ENCODE data around the gene DTX3. TPM values are rescaled to one million over a fixed set of nuclear protein-coding genes. Genes with fewer than 3 reads are reported as not detected.

The DTX3 gene
- total RNA-seq, 1 experiment from 2014 or later = 0.37 TPM

DNA sequence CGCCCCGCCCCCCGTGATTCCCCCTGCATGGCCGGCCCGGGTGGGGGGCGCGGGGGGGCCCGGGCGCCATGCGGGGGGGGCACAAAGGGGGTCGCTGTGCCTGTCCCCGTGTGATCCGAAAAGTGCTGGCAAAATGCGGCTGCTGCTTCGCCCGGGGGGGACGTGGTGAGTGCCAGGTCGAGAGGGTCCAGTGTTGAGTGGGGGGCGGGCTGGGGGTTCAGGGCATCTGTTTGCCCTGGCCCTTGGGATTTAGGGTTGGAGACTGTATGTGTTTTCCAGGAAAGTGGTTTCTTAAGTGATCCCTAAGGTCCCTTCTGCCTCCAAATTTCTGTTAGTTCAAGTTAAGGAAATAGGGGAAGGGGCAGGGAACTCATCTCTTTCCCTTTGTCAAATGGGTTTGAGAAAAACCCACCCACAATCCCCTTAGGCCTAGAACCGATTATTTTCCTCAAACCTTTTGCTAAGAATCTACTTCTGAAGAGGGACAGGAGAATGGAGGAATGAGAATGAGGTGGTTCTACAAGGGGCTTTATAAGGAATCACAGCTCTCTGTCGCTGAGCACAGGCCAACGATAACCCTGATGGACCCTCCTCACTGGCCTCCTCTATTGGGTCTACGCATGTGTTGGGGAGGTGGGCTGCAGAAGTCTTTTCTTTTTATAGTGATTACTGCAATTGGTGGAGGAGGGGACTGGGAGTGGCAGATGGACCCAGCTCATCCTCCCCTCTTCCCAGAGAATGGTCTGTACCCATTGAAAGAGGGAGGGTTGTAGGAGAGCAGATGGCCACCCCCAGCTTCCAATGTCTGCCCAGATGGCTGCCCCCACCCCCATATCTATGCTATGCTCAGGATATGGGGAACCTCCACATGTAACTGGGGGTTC, 7.4 kb downstream of the DTX3 start:
- Histone ChIP-seq H3K4me3 (replicated peaks in 1 of 2; ENCODE audit: low read depth in 1 of 2, low read length in 2 of 2) (peak overlapping the region in 1 of 2 experiments; percentile 53; a peak in 3 of 4 replicates), H4K20me1 (ENCODE audit: insufficient read depth) (no peaks in the 10 kb centered on the region), H3K9me2 (ENCODE audit: insufficient read depth) (no peaks in the 10 kb centered on the region), H3K27me3 (ENCODE audit: insufficient read depth, low read length) (no peaks in the 10 kb centered on the region), H3K79me2 (ENCODE audit: insufficient read depth, low read length) (no peaks in the 10 kb centered on the region), H3K4me2 (ENCODE audit: low read length) (peak overlapping the region; percentile 64), H3K27ac (ENCODE audit: low read depth, low read length) (no peak overlapping the region), H3K4me1 (ENCODE audit: control insufficient read depth in 1 of 2, insufficient read depth in 2 of 2, low read length in 2 of 2) (peaks cover 0 to 9% of the 10 kb centered on the region in 2 experiments; a peak in 1 of 4 replicates), H3K9me3 (ENCODE audit: control insufficient read depth in 1 of 2, insufficient read depth in 1 of 2, low read depth in 1 of 2, low read length in 2 of 2) (no peaks in the 10 kb centered on the region), H2AFZ (ENCODE audit: low read depth, low read length, poor library complexity, severe bottlenecking) (no peak overlapping the region), H3K9ac (ENCODE audit: low read length) (peak overlapping the region; percentile 47; the same call in 1 of the 2 replicates), H3K36me3 (ENCODE audit: control insufficient read depth in 1 of 2, insufficient read depth in 2 of 2, low read length in 2 of 2) (no peaks in the 10 kb centered on the region)
- TF ChIP-seq POLR2AphosphoS5 (IDR thresholded peaks at IDR 0.05; ENCODE audit: low read depth, low read length) (no peak), ZFX (IDR thresholded peaks at IDR 0.05) (no peak), CTCF (IDR thresholded peaks at IDR 0.05 in 2 of 3, conservative IDR thresholded peaks at IDR 0.05 in 1 of 3; ENCODE audit: borderline replicate concordance in 1 of 3, insufficient read depth in 1 of 3, low read depth in 2 of 3, low read length in 2 of 3) (no peak), YY1 (IDR thresholded peaks at IDR 0.05; ENCODE audit: extremely low read depth, insufficient replicate concordance, low read depth, low read length) (no peak), JUND (IDR thresholded peaks at IDR 0.05) (no peak), CEBPB (IDR thresholded peaks at IDR 0.05; ENCODE audit: low read depth) (no peak), POLR2A (IDR thresholded peaks at IDR 0.05; ENCODE audit: borderline replicate concordance, extremely low read depth, insufficient read depth, insufficient read length) (no peak), SRF (IDR thresholded peaks at IDR 0.05; ENCODE audit: low read depth) (no peak)
- TF ChIP-seq, protein P1, sequence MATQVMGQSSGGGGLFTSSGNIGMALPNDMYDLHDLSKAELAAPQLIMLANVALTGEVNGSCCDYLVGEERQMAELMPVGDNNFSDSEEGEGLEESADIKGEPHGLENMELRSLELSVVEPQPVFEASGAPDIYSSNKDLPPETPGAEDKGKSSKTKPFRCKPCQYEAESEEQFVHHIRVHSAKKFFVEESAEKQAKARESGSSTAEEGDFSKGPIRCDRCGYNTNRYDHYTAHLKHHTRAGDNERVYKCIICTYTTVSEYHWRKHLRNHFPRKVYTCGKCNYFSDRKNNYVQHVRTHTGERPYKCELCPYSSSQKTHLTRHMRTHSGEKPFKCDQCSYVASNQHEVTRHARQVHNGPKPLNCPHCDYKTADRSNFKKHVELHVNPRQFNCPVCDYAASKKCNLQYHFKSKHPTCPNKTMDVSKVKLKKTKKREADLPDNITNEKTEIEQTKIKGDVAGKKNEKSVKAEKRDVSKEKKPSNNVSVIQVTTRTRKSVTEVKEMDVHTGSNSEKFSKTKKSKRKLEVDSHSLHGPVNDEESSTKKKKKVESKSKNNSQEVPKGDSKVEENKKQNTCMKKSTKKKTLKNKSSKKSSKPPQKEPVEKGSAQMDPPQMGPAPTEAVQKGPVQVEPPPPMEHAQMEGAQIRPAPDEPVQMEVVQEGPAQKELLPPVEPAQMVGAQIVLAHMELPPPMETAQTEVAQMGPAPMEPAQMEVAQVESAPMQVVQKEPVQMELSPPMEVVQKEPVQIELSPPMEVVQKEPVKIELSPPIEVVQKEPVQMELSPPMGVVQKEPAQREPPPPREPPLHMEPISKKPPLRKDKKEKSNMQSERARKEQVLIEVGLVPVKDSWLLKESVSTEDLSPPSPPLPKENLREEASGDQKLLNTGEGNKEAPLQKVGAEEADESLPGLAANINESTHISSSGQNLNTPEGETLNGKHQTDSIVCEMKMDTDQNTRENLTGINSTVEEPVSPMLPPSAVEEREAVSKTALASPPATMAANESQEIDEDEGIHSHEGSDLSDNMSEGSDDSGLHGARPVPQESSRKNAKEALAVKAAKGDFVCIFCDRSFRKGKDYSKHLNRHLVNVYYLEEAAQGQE (IDR thresholded peaks at IDR 0.05; ENCODE audit: low read depth) = no peak
- TF ChIP-seq, protein P2, sequence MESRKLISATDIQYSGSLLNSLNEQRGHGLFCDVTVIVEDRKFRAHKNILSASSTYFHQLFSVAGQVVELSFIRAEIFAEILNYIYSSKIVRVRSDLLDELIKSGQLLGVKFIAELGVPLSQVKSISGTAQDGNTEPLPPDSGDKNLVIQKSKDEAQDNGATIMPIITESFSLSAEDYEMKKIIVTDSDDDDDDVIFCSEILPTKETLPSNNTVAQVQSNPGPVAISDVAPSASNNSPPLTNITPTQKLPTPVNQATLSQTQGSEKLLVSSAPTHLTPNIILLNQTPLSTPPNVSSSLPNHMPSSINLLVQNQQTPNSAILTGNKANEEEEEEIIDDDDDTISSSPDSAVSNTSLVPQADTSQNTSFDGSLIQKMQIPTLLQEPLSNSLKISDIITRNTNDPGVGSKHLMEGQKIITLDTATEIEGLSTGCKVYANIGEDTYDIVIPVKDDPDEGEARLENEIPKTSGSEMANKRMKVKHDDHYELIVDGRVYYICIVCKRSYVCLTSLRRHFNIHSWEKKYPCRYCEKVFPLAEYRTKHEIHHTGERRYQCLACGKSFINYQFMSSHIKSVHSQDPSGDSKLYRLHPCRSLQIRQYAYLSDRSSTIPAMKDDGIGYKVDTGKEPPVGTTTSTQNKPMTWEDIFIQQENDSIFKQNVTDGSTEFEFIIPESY (IDR thresholded peaks at IDR 0.05; ENCODE audit: extremely low read depth, insufficient replicate concordance, low read length) = no peak
- TF ChIP-seq, protein P3, sequence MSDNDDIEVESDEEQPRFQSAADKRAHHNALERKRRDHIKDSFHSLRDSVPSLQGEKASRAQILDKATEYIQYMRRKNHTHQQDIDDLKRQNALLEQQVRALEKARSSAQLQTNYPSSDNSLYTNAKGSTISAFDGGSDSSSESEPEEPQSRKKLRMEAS (IDR thresholded peaks at IDR 0.05) = no peak
- DNase-seq (ENCODE audit: low read depth, low spot score) (no peak), ATAC-seq (no peak)
- BruUV-seq (replicated peaks) = TSS peak; percentile 77
- CTCF ChIA-PET = interaction anchor here (2.0 kb wide), 1 partner anchor 28 kb away, joined by 7 read pairs; no protein-coding TSS in a partner anchor
- intact Hi-C loops (cut with micrococcal nuclease) = no loop called here
- POLR2A ChIA-PET = no interaction called here
- RAD21 ChIA-PET (ENCODE audit: low non-redundant PET in 1 of 2, low total read pairs in 2 of 2, uncharacterized antibody in 2 of 2, unreplicated experiment in 2 of 2) = no interaction called here

Measured in HCT116 (cell line).